ENCODE results near the gene TUBB4A.

- TF ChIP-seq POLR2A (IDR thresholded peaks at IDR 0.05), result no peak
- TF ChIP-seq CTCF (IDR thresholded peaks at IDR 0.05), result no peak
Measured at GRCh38 chr19:6531956-6532243, 29.8 kb upstream of the TUBB4A start.
